Measurements from ENCODE around the gene PDXP. TPM values are rescaled to one million over a fixed set of nuclear protein-coding genes. Genes with fewer than 3 reads are reported as not detected.

The PDXP gene
- total RNA-seq, 1 experiment from 2014 or later: 43.3 TPM

DNA sequence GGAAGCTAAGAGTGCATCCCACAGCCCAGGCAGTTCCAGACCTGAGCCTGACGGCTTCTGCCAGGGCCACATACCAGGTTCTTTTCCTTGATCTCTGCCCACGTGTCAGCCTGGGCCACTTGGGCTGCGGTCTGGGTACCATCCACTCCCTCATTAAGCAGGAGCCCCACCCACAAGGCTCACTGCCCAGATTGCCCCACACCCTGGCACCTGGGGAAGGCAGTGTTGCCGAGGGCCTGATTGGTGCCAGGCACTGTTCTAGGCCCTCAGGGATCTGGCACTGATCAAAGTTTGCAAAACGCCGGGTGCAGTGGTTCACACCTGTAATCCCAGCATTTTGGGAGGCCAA lies 34.5 kb upstream of the PDXP start:
- Histone ChIP-seq H3K4me3 (no peak overlapping the region), H3K27ac (no peak overlapping the region), H3K9me3 (replicated peaks) (no peaks in the 10 kb centered on the region), H3K36me3 (0 out of 2 replicates have a peak, but pooled peaks cover 4% of the 10 kb centered on the region), H3K4me1 (peaks cover 15% of the 10 kb centered on the region; the same call in 1 of the 2 replicates), H3K27me3 (no peaks in the 10 kb centered on the region)
- DNase-seq: no peak

DNA sequence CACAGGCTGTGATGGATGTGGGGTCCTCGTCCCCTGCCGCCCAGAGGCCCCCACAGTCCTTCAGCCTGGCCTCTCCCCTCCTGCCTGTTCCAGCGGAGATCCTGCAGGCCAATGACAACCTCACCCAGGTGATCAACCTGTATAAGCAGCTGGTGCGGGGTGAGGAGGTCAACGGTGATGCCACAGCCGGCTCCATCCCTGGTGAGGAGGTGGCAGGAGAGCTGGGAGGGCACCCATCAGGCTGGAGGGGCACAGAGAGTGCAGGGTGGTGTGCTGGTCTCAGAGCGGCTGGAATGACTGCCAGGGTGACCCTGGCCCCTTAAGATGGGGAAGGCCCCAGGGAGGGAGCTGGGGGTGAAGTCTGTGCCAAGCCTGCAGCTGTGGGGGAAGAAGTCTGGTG lies 33.6 kb upstream of the PDXP start:
- Histone ChIP-seq H3K4me3 (no peak overlapping the region), H3K4me1 (peaks cover 15% of the 10 kb centered on the region; the same call in 1 of the 2 replicates), H3K27ac (no peak overlapping the region), H3K9me3 (replicated peaks) (no peaks in the 10 kb centered on the region), H3K27me3 (no peaks in the 10 kb centered on the region), H3K36me3 (0 out of 2 replicates have a peak, but pooled peaks cover 4% of the 10 kb centered on the region)
- DNase-seq: no peak

GRCh38 chr22:37625737-37626136 lies 32.8 kb upstream of the PDXP start:
- Histone ChIP-seq H3K9me3 (replicated peaks) (no peaks in the 10 kb centered on the region), H3K27ac (no peak overlapping the region), H3K36me3 (0 out of 2 replicates have a peak, but pooled peaks cover 4% of the 10 kb centered on the region), H3K27me3 (no peaks in the 10 kb centered on the region), H3K4me1 (peaks cover 15% of the 10 kb centered on the region; the same call in 1 of the 2 replicates), H3K4me3 (no peak overlapping the region)
- DNase-seq: no peak

- no peak for DNase-seq
- H3K27ac ChIP-seq: no peak overlapping the region
These were observed 32.4 kb upstream of the PDXP start for GRCh38 chr22:37626144-37626543.

DNA sequence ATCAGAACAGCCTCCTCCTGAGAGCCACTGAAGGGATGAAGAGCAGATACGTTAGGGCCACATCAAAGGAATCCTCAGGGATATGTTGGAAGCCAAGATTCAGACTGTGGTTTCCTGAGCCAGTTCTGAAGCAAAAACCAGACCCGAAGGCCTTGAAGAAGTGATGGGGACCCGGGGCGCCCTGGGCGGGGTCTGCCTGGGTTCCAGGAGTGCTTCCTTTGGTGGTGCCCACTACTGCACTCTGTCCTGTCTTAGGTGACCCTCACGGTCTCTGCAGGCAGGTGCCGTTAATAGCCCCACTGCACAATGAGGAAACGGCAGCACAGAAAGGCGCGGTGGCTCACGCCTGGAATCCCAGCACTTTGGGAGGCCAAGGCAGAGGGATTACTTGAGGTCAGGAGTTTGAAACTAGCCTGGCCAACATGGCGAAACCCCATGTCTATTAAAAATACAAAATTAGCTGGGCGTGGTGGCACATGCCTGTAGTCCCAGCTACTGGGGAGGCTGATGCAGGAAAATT lies 31.9 kb upstream of the PDXP start:
- no peak overlapping the region for H3K4me3 ChIP-seq
- H3K27ac ChIP-seq: no peak overlapping the region

More at GRCh38 chr22:37626144-37626543, 32.4 kb upstream of the PDXP start:
- Histone ChIP-seq H3K36me3 (0 out of 2 replicates have a peak, but pooled peaks cover 4% of the 10 kb centered on the region), H3K9me3 (replicated peaks) (no peaks in the 10 kb centered on the region), H3K4me1 (peaks cover 15% of the 10 kb centered on the region; the same call in 1 of the 2 replicates), H3K27me3 (no peaks in the 10 kb centered on the region), H3K4me3 (no peak overlapping the region)

GRCh38 chr22:37627121-37627520 lies 31.4 kb upstream of the PDXP start:
- H3K9me3 ChIP-seq (replicated peaks): no peaks in the 10 kb centered on the region
- no peak overlapping the region for H3K27ac ChIP-seq
- no peaks in the 10 kb centered on the region for H3K27me3 ChIP-seq
- DNase-seq: no peak
- H3K36me3 ChIP-seq: 0 out of 2 replicates have a peak, but pooled peaks cover 4% of the 10 kb centered on the region
- no peak overlapping the region for H3K4me3 ChIP-seq
- H3K4me1 ChIP-seq: peaks cover 15% of the 10 kb centered on the region; the same call in 1 of the 2 replicates

More for the DNA sequence above, 31.9 kb upstream of the PDXP start:
- Histone ChIP-seq H3K4me1 (peaks cover 15% of the 10 kb centered on the region; the same call in 1 of the 2 replicates), H3K9me3 (replicated peaks) (no peaks in the 10 kb centered on the region), H3K27me3 (no peaks in the 10 kb centered on the region), H3K36me3 (0 out of 2 replicates have a peak, but pooled peaks cover 4% of the 10 kb centered on the region)
- DNase-seq: no peak

DNA sequence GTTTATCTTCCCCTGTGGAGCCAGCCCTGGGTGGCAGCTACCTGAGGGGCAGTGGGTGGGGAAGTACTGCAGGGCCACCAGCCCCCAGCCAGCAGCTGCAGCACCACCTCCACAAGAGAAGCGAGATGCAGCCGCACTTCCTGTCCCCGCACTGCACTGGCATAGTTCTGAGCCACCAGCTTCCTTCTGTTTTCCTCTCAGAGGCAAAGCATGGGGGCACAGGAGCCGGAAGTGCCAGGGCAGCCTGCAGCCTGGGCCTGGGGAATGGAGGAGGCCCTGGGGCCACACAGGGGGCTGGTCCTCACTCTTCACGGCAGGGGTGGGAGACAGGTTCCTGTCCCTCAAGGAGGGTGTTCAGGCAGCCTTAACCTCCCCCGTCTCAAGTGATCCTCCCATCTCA lies 31.0 kb upstream of the PDXP start:
- Histone ChIP-seq H3K27me3 (no peaks in the 10 kb centered on the region), H3K9me3 (replicated peaks) (no peaks in the 10 kb centered on the region), H3K4me3 (no peak overlapping the region), H3K4me1 (peaks cover 16% of the 10 kb centered on the region), H3K27ac (no peak overlapping the region), H3K36me3 (0 out of 2 replicates have a peak, but pooled peaks cover 4% of the 10 kb centered on the region)
- DNase-seq: no peak

GRCh38 chr22:37628830-37629229 lies 29.7 kb upstream of the PDXP start:
- Histone ChIP-seq H3K27me3 (no peaks in the 10 kb centered on the region), H3K4me3 (no peak overlapping the region), H3K27ac (no peak overlapping the region), H3K36me3 (0 out of 2 replicates have a peak, but pooled peaks cover 2% of the 10 kb centered on the region), H3K9me3 (replicated peaks) (no peaks in the 10 kb centered on the region), H3K4me1 (peaks cover 26% of the 10 kb centered on the region)
- no peak for DNase-seq

DNA sequence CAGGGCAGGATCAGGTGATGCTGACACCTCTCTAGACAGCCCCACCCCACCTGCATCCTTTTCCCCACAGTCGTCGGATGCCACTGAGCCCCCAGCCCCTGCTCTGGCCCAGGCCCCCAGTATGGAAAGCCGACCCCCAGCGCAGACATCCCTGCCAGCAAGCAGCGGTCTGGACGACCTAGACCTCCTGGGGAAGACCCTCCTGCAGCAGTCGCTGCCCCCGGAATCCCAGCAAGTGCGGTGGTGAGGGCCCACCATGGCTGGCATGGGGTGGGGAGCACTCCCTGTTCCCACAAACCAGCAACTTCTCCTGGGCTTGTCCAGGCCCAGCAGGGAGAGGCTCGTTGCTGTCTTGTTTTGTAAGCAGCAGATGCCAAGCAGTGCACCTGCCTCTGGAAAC lies 28.6 kb upstream of the PDXP start:
- no peak for DNase-seq
- Histone ChIP-seq H3K27me3 (no peaks in the 10 kb centered on the region), H3K4me3 (no peak overlapping the region), H3K27ac (no peak overlapping the region), H3K4me1 (peaks cover 29% of the 10 kb centered on the region), H3K9me3 (replicated peaks) (no peaks in the 10 kb centered on the region), H3K36me3 (no peaks in the 10 kb centered on the region)

DNA sequence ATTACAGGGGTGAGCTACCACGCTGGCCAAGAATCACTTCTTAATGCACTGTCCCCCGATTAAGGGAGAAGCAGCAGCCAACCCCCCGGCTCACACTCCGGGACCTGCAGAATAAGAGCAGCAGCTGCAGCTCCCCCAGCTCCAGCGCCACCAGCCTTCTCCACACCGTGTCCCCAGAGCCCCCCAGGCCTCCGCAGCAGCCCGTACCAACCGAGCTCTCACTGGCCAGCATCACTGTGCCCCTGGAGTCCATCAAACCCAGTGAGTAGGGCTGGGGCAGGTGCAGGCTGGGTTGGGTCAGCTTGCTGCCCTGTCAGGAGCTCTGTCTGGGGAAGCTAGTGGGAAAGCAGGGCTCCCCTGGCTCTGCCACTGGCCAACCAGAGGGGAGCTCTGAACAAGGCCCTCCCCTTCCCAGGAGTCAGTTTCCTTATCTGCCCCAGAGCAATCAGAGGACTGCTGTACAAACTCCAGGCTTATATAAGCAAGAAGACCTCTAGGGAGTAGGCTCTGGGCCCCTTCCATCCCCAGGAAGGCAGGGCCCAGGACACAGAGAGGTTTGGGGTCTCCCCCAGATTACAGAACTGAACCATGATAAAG lies 27.6 kb upstream of the PDXP start:
- Histone ChIP-seq H3K27ac (no peak overlapping the region), H3K27me3 (no peaks in the 10 kb centered on the region), H3K9me3 (replicated peaks) (no peaks in the 10 kb centered on the region), H3K4me3 (no peak overlapping the region), H3K4me1 (peaks cover 33% of the 10 kb centered on the region), H3K36me3 (no peaks in the 10 kb centered on the region)
- DNase-seq: no peak

DNA sequence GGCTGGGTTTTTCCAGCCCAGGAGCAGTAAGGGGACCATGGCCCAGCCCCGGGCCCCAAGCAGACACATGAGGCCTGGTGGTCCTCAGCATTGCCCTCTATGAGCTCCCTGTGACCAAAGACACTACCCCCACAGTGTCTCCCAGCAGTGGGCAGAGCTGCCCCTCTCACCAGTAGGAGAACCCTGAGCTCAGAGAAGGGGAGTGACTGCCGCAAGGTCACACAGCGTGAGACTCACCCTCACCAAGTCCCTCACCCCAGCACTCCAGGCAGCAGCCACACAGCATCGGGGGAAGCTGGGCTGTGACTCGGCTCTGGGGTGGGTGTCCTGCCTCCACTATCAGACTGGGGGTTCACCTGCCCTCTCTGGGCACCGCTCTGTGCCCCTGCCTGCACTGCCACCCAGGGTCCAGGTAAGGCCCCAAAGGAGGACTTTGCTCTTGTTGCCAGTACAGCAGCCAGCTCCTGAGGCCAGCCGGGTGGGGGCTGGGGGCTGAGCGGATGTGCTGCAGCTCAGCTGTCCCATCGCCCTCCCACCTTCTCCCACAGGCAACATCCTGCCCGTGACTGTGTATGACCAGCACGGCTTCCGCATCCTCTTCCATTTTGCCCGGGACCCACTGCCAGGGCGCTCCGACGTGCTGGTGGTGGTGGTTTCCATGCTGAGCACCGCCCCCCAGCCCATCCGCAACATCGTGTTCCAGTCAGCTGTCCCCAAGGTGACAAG lies 26.9 kb upstream of the PDXP start:
- Histone ChIP-seq H3K27me3 (no peaks in the 10 kb centered on the region), H3K9me3 (replicated peaks) (no peaks in the 10 kb centered on the region), H3K4me1 (peaks cover 38% of the 10 kb centered on the region), H3K4me3 (no peak overlapping the region), H3K36me3 (no peaks in the 10 kb centered on the region), H3K27ac (no peak overlapping the region)
- no peak for DNase-seq

GRCh38 chr22:37632174-37633088 lies 26.1 kb upstream of the PDXP start:
- peak overlapping the region; percentile 67 for H3K27ac ChIP-seq
- H3K4me3 ChIP-seq: no peak overlapping the region
- no peak for DNase-seq
- peaks cover 42% of the 10 kb centered on the region for H3K4me1 ChIP-seq
- H3K36me3 ChIP-seq: no peaks in the 10 kb centered on the region
- no peaks in the 10 kb centered on the region for H3K9me3 ChIP-seq (replicated peaks)
- no peaks in the 10 kb centered on the region for H3K27me3 ChIP-seq

GRCh38 chr22:37633089-37633624 lies 25.4 kb upstream of the PDXP start:
- Histone ChIP-seq H3K27me3 (no peaks in the 10 kb centered on the region), H3K9me3 (replicated peaks) (no peaks in the 10 kb centered on the region), H3K36me3 (no peaks in the 10 kb centered on the region), H3K4me3 (peak overlapping the region; percentile 26), H3K4me1 (peaks cover 42% of the 10 kb centered on the region), H3K27ac (peak overlapping the region; percentile 67)
- DNase-seq: peak; percentile 22 to 34

Data from SJCRH30 (cell line).